ENCODE measurements around the gene SAP30L.

SAP30L gene

GRCh38 chr5:154410008-154410407 is 35.8 kb upstream of the SAP30L start:
- no peak for DNase-seq (ENCODE audit: low spot score)
- TF ChIP-seq, protein P1, sequence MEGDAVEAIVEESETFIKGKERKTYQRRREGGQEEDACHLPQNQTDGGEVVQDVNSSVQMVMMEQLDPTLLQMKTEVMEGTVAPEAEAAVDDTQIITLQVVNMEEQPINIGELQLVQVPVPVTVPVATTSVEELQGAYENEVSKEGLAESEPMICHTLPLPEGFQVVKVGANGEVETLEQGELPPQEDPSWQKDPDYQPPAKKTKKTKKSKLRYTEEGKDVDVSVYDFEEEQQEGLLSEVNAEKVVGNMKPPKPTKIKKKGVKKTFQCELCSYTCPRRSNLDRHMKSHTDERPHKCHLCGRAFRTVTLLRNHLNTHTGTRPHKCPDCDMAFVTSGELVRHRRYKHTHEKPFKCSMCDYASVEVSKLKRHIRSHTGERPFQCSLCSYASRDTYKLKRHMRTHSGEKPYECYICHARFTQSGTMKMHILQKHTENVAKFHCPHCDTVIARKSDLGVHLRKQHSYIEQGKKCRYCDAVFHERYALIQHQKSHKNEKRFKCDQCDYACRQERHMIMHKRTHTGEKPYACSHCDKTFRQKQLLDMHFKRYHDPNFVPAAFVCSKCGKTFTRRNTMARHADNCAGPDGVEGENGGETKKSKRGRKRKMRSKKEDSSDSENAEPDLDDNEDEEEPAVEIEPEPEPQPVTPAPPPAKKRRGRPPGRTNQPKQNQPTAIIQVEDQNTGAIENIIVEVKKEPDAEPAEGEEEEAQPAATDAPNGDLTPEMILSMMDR (IDR thresholded peaks at IDR 0.05; ENCODE audit: extremely low read depth, missing control alignments) = no peak

- TF ChIP-seq, protein P1 (IDR thresholded peaks at IDR 0.05; ENCODE audit: extremely low read depth, missing control alignments) = no peak
- no peak for DNase-seq (ENCODE audit: low spot score)
Measured at GRCh38 chr5:154410786-154411185, 35.0 kb upstream of the SAP30L start.

DNA sequence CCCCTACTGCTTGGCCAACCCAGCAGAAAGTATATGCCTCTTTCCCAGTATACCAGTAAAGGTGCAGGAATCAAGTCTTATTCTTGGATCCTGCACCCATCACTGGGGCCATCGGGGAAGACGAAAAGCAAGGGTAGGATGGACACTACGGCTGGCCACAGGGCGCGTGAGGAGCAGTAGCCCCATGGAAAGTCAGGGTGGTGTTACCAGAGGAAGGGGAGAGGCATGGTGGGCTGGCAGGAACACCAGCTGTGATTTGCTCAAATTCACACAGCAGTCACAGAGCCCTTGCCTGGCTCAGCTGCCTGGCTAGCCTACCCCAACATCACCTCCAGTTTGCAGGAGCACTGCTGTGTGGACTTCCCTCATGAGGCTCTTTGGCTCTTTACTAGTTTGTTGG is 34.5 kb upstream of the SAP30L start:
- TF ChIP-seq, protein P1 (IDR thresholded peaks at IDR 0.05; ENCODE audit: extremely low read depth, missing control alignments) = no peak
- DNase-seq (ENCODE audit: low spot score) = no peak

- TF ChIP-seq, protein P1 (IDR thresholded peaks at IDR 0.05; ENCODE audit: extremely low read depth, missing control alignments) = no peak
- no peak for DNase-seq (ENCODE audit: low spot score)
Measured at GRCh38 chr5:154412316-154412715, 33.5 kb upstream of the SAP30L start.

- TF ChIP-seq, protein P1 (IDR thresholded peaks at IDR 0.05; ENCODE audit: extremely low read depth, missing control alignments) = no peak
- no peak for DNase-seq (ENCODE audit: low spot score)
Measured at GRCh38 chr5:154412925-154413324, 32.9 kb upstream of the SAP30L start.

DNA sequence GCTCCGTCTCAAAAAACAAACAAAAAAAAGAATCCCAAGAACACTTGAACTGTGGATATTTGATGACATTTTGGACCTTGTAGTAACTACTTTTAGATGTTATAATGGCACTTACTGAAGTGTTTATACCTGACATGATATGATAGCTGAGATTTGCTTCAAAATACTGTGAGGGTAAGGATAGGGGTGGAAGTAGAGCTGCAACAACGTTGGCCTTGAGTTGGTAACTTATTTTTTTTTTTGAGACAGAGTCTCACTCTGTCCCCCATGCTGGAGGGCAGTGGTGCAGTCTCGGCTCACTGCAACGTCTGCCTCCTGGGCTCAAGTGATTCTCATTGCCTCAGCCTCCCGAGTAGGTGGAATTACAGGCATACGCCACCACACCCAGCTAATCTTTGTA is 30.7 kb upstream of the SAP30L start:
- TF ChIP-seq, protein P1 (IDR thresholded peaks at IDR 0.05; ENCODE audit: extremely low read depth, missing control alignments) = no peak
- DNase-seq (ENCODE audit: low spot score) = no peak

- TF ChIP-seq, protein P1 (IDR thresholded peaks at IDR 0.05; ENCODE audit: extremely low read depth, missing control alignments) = no peak
- no peak for DNase-seq (ENCODE audit: low spot score)
Measured at GRCh38 chr5:154418344-154418820, 27.4 kb upstream of the SAP30L start.

Measured in GM20000 (cell line).